WI38 (cell line): ENCODE measurements around the gene ADAM22.
"Not testable (repeated sequence)": the region's sequence is repeated elsewhere in the genome, so short reads cannot be mapped to it uniquely, and the experiment has no call there.

ENCODE experiments used
- H3K4me3 ChIP-seq: 2 replicates; pipeline ENCODE4 v1.5.1; 2011; ENCODE audit warnings: low read depth, mild to moderate bottlenecking, control low read depth, low read length
- TF ChIP-seq, protein P1 (sequence below): IDR thresholded peaks from 2 replicates; pipeline ENCODE4 v1.5.1; 2012; ENCODE audit warnings: low read depth, mild to moderate bottlenecking, control low read depth, low read length

Gene ADAM22, protein sequence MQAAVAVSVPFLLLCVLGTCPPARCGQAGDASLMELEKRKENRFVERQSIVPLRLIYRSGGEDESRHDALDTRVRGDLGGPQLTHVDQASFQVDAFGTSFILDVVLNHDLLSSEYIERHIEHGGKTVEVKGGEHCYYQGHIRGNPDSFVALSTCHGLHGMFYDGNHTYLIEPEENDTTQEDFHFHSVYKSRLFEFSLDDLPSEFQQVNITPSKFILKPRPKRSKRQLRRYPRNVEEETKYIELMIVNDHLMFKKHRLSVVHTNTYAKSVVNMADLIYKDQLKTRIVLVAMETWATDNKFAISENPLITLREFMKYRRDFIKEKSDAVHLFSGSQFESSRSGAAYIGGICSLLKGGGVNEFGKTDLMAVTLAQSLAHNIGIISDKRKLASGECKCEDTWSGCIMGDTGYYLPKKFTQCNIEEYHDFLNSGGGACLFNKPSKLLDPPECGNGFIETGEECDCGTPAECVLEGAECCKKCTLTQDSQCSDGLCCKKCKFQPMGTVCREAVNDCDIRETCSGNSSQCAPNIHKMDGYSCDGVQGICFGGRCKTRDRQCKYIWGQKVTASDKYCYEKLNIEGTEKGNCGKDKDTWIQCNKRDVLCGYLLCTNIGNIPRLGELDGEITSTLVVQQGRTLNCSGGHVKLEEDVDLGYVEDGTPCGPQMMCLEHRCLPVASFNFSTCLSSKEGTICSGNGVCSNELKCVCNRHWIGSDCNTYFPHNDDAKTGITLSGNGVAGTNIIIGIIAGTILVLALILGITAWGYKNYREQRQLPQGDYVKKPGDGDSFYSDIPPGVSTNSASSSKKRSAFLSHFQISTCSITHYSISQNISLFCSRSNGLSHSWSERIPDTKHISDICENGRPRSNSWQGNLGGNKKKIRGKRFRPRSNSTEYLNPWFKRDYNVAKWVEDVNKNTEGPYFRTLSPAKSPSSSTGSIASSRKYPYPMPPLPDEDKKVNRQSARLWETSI

DNA sequence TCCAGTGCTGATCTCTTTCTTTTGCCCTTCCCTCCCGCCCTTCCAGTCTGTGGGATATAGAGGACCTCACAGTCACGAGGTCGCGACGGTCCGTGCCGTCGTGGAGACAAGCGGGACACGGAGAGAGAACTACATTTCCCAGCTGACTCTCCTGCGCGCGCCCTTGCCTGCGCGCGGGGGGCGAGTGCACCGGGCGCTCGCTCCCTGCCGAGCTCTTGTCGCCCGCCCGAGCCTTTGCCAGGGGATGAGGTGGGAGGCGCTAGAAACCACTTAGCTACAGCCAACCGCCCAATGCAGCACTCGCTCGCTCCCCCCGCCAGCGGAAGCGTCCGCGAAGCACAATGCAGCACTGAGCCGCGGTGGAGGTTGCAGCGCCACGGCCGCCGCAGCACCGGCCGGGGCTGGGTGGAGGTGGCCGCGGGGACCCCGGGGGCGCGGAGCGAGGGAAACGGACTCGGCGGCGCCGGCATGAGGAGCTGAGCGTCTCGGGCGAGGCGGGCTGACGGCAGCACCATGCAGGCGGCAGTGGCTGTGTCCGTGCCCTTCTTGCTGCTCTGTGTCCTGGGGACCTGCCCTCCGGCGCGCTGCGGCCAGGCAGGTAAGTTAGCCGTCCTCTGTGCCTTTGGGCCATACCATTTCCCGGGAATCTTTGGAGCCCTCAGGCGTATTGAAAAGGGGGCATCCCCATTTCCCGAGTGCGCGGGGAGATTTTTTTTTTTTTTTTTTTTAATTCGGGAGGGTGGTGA is at the start of gene ADAM22:
Gene ADAM22, plus strand, starts transcription at position 299 of the 746 bp plus-strand sequence. Its CDS starts 215 bp downstream, at position 514.
- TF ChIP-seq, protein P1, sequence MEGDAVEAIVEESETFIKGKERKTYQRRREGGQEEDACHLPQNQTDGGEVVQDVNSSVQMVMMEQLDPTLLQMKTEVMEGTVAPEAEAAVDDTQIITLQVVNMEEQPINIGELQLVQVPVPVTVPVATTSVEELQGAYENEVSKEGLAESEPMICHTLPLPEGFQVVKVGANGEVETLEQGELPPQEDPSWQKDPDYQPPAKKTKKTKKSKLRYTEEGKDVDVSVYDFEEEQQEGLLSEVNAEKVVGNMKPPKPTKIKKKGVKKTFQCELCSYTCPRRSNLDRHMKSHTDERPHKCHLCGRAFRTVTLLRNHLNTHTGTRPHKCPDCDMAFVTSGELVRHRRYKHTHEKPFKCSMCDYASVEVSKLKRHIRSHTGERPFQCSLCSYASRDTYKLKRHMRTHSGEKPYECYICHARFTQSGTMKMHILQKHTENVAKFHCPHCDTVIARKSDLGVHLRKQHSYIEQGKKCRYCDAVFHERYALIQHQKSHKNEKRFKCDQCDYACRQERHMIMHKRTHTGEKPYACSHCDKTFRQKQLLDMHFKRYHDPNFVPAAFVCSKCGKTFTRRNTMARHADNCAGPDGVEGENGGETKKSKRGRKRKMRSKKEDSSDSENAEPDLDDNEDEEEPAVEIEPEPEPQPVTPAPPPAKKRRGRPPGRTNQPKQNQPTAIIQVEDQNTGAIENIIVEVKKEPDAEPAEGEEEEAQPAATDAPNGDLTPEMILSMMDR, result no peak

DNA sequence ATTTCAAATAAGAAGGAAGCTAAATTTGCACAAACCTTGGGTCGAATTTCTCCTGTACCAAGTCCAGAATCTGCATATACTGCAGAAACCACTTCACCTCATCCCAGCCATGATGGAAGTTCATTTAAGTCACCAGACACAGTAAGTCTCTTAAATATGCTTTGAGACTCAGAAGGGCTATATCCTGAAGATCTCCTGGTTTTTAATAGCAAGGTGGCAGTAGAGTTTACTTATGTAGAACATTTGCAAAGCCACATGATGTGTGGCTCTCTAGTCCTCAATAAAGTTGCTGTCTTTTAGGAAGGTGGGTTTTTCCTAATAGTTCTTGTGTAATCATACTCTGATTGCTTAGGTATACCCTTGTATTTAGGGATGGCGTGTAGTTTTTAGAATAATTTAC is 49.0 kb upstream of the ADAM22 start:
- no peak overlapping the region for H3K4me3 ChIP-seq
- TF ChIP-seq, protein P1, result no peak

More for the DNA sequence above, at the start of gene ADAM22:
- peak within 1 kb of the TSS; percentile 65 for H3K4me3 ChIP-seq

DNA sequence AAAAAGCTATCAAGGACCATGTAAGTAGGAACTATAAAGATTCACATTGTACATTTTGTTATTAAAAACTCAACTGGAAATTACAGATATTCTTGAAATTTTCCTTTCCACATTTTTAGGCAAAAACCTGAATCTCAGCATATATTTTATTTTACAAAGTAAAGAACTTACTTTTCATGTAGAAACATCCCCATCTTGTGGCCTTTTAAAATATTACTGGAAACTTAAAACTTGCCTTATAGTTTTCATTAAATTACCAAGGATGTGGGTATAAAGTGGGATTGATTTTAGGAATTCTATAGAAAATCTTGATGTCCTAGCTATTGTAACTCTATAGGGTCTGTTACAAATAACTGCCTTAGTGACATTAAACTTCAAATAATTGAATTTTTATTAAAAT is 47.2 kb upstream of the ADAM22 start:
- TF ChIP-seq, protein P1, result no peak
- no peak overlapping the region for H3K4me3 ChIP-seq

DNA sequence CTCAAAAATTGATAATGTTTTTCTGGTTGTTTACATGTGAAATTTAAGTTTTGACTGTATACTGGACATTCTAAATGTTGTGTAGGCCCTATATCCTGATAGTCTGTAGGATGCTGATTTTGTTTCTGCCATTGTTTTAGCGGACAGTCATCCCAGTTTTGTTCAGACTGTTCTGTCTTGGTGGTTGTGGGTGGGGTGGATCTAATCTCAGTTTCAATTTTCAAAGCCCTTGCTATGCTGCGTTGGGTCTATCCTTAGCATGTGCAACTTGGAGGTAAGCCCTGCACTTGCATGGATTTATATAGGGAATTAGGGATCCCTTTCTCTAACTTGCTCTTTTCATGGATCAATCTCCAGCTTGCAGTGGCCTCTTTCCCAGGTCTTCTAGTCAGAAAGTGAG is 38.7 kb upstream of the ADAM22 start:
- TF ChIP-seq, protein P1, result no peak
- no peak overlapping the region for H3K4me3 ChIP-seq

DNA sequence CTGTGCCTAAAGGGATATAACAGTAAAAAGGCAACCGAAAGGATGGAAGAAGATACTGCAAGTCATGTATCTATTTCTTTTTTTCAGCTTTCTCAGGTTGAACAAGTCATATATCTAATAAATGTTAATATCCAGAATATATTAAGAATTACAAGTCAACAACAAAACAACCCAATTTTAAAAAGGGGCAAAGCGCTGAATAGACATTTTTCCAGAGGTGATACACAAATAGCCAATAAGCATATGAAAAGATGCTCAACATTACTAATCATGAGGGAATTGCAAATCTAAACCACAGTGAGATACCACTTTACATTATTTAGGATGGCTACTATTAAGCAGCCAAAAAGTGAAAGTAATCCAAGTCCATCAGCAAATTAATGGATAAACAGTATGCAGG is 34.8 kb upstream of the ADAM22 start:
- TF ChIP-seq, protein P1, result no peak
- H3K4me3 ChIP-seq, result no peak overlapping the region

DNA sequence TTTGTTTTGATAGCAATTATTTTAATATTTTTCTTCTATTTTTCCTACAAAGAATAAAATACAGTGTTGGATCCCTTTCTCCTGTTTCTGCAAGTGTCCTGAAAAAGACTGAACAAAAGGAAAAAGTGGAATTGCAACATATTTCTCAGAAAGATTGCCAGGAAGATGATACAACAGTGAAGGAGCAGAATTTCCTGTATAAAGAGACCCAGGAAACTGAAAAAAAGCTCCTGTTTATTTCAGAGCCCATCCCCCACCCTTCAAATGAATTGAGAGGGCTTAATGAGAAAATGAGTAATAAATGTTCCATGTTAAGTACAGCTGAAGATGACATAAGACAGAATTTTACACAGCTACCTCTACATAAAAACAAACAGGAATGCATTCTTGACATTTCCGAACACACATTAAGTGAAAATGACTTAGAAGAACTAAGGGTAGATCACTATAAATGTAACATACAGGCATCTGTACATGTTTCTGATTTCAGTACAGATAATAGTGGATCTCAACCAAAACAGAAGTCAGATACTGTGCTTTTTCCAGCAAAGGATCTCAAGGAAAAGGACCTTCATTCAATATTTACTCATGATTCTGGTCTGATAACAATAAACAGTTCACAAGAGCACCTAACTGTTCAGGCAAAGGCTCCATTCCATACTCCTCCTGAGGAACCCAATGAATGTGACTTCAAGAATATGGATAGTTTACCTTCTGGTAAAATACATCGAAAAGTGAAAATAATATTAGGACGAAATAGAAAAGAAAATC is 26.7 kb upstream of the ADAM22 start:
- H3K4me3 ChIP-seq, result not testable (repeated sequence)

DNA sequence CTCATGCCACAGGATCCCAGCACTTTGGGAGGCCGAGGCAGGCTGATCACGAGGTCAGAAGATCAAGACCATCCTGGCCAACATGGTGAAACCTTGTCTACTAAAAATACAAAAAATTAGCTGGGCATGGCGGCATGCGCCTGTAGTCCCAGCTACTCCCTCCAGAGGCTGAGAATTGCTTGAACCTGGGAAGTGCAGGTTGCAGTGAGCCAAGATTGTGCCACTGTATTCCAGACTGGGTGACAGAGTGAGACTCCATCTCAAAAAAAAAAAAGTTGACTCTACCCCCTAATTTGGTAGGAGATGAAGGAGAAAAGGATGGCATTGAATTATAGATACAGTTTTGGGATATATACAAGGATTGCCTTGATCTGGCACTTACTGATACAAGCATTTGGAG is 25.2 kb upstream of the ADAM22 start:
- H3K4me3 ChIP-seq, result not testable (repeated sequence)
